Naive B cell (primary cell): ENCODE measurements around the gene OTUD7B. TPM values are rescaled to one million over a fixed set of nuclear protein-coding genes. Genes with fewer than 3 reads are reported as not detected.
A peak's percentile ranks its signal among the peaks of the same experiment; 100 is the strongest.

Experiments used
- ATAC-seq, 2 donors: fragments of 150-1000 bp; cut with Tn5 transposase; 2 replicates each; pipeline ENCODE4 v1.10.0; 2021; ENCODE audit warnings: low read depth in 2 of 2, mild to moderate bottlenecking in 2 of 2, moderate library complexity in 2 of 2
- DNase-seq: peaks from one replicate; pipeline ENCODE4 v3.0.0; 2022
- H3K27ac Mint-ChIP-seq, 6 donors: one replicate each; pipeline ENCODE4 v1.8.0; 2020 to 2022; ENCODE audit warnings: mild to moderate bottlenecking in 6 of 6, mixed read lengths in 6 of 6, moderate library complexity in 5 of 6, inconsistent platforms in 2 of 6
- H3K27me3 Mint-ChIP-seq, 3 donors: one replicate each; pipeline ENCODE4 v1.8.0; 2021 to 2022; ENCODE audit warnings: mixed read lengths in 3 of 3, mild to moderate bottlenecking in 1 of 3
- H3K36me3 Mint-ChIP-seq, 2 donors: one replicate each; pipeline ENCODE4 v1.8.0; 2020 to 2022; ENCODE audit warnings: mixed read lengths in 2 of 2, inconsistent platforms in 1 of 2, mild to moderate bottlenecking in 1 of 2
- H3K4me1 Mint-ChIP-seq, 3 donors: one replicate each; pipeline ENCODE4 v1.8.0; 2020 to 2022; ENCODE audit warnings: mixed read lengths in 3 of 3, inconsistent platforms in 1 of 3, mild to moderate bottlenecking in 1 of 3, moderate library complexity in 1 of 3
- H3K4me3 Mint-ChIP-seq, 8 donors: one replicate each; pipeline ENCODE4 v1.8.0; 2020 to 2022; ENCODE audit warnings: mild to moderate bottlenecking in 8 of 8, mixed read lengths in 8 of 8, moderate library complexity in 8 of 8, inconsistent platforms in 2 of 8
- H3K9me3 Mint-ChIP-seq, 7 donors: one replicate each; pipeline ENCODE4 v1.8.0; 2020 to 2022; ENCODE audit warnings: mixed read lengths in 7 of 7, mild to moderate bottlenecking in 5 of 7, inconsistent platforms in 2 of 7, moderate library complexity in 1 of 7
- polyA plus RNA-seq, 6 donors: library from polyadenylated mRNA; unstranded; fragments of 300-500 nt; fragmentation: Illumina TruSeq; gene quantifications; one replicate each; pipeline ENCODE4 v1.2.3, GENCODE V29; 2021; ENCODE audit warnings: low read depth in 6 of 6

The OTUD7B gene
- polyA plus RNA-seq, 6 donors from 2014 or later, result 0.05 to 0.20 TPM; not detected in 4

GRCh38 chr1:149923626-149924025 lies 86.9 kb downstream of the OTUD7B start:
- Mint-ChIP-seq H3K4me1 (peaks cover 40 to 41% (median 41%) of the 10 kb centered on the region in 3 donors), H3K27me3 (peaks cover 3 to 10% (median 4%) of the 10 kb centered on the region in 3 donors), H3K27ac (peak overlapping the region in 1 of 6 donors; percentile 4), H3K4me3 (peak overlapping the region in 2 of 8 donors; percentile 20 to 75), H3K36me3 (peaks cover 24 to 43% of the 10 kb centered on the region in 2 donors), H3K9me3 (no peaks in the 10 kb centered on the region)
- ATAC-seq (no peak), DNase-seq (no peak)

- H3K27me3 Mint-ChIP-seq, result peaks cover 25 to 37% (median 31%) of the 10 kb centered on the region in 3 donors
- peaks cover 0 to 5% of the 10 kb centered on the region in 2 donors for H3K36me3 Mint-ChIP-seq
- peak in 1 of 2 donors; percentile 18 for ATAC-seq
- no peak for DNase-seq
- peaks cover 24 to 29% (median 26%) of the 10 kb centered on the region in 3 donors for H3K4me1 Mint-ChIP-seq
- H3K9me3 Mint-ChIP-seq, result peaks cover 0 to 2% (median 0%) of the 10 kb centered on the region in 7 donors
- peak within 1 kb of the TSS; percentile 39 to 87 (median 72) for H3K4me3 Mint-ChIP-seq
- peak within 1 kb of the TSS in 3 of 6 donors; percentile 7 to 34 (median 15) for H3K27ac Mint-ChIP-seq
Measured at GRCh38 chr1:149917571-149918144, 92.9 kb downstream of the OTUD7B start, which contains the start of gene SV2A. TSS of gene SV2A (minus strand) at chr1:149917844. CDS start at chr1:149913840, 4,004 bp downstream.

GRCh38 chr1:149916898-149917252 lies 93.7 kb downstream of the OTUD7B start:
- Mint-ChIP-seq H3K36me3 (no peaks in the 10 kb centered on the region), H3K27ac (peak overlapping the region in 3 of 6 donors; percentile 7 to 34 (median 15)), H3K27me3 (peaks cover 25 to 37% (median 37%) of the 10 kb centered on the region in 3 donors), H3K9me3 (peaks cover 0 to 2% (median 0%) of the 10 kb centered on the region in 7 donors), H3K4me3 (peak overlapping the region in 6 of 8 donors; percentile 59 to 87 (median 72)), H3K4me1 (peaks cover 24 to 29% (median 26%) of the 10 kb centered on the region in 3 donors)
- ATAC-seq, result peak in 1 of 2 donors; percentile 32
- DNase-seq, result no peak

GRCh38 chr1:149916193-149916897 lies 94.2 kb downstream of the OTUD7B start:
- Mint-ChIP-seq H3K4me3 (peak overlapping the region in 7 of 8 donors; percentile 44 to 87 (median 60)), H3K27ac (peak overlapping the region in 3 of 6 donors; percentile 36 to 80 (median 57)), H3K4me1 (peaks cover 24 to 29% (median 26%) of the 10 kb centered on the region in 3 donors), H3K27me3 (peaks cover 25 to 38% (median 37%) of the 10 kb centered on the region in 3 donors), H3K9me3 (peaks cover 0 to 2% (median 0%) of the 10 kb centered on the region in 7 donors), H3K36me3 (no peaks in the 10 kb centered on the region)
- peak; percentile 16 to 35 for ATAC-seq
- DNase-seq, result no peak

- no peak for ATAC-seq
- Mint-ChIP-seq H3K36me3 (peaks cover 0 to 7% of the 10 kb centered on the region in 2 donors), H3K27me3 (peaks cover 25 to 45% (median 37%) of the 10 kb centered on the region in 3 donors), H3K4me1 (peaks cover 24 to 29% (median 26%) of the 10 kb centered on the region in 3 donors), H3K4me3 (peak overlapping the region in 5 of 8 donors; percentile 14 to 69 (median 59)), H3K9me3 (peaks cover 0 to 2% (median 0%) of the 10 kb centered on the region in 7 donors), H3K27ac (peak overlapping the region in 1 of 6 donors; percentile 80)
- no peak for DNase-seq
Measured at GRCh38 chr1:149915429-149916192, 94.9 kb downstream of the OTUD7B start.

GRCh38 chr1:149914545-149914944 lies 96.0 kb downstream of the OTUD7B start:
- peaks cover 0 to 7% of the 10 kb centered on the region in 2 donors for H3K36me3 Mint-ChIP-seq
- peaks cover 24 to 29% (median 26%) of the 10 kb centered on the region in 3 donors for H3K4me1 Mint-ChIP-seq

GRCh38 chr1:149906570-149907075 lies 103.9 kb downstream of the OTUD7B start:
- peaks cover 0 to 34% (median 27%) of the 10 kb centered on the region in 3 donors for H3K27me3 Mint-ChIP-seq
- no peaks in the 10 kb centered on the region for H3K9me3 Mint-ChIP-seq
- H3K36me3 Mint-ChIP-seq, result peaks cover 4 to 7% of the 10 kb centered on the region in 2 donors
- H3K4me3 Mint-ChIP-seq, result no peak overlapping the region
- H3K4me1 Mint-ChIP-seq, result peaks cover 0 to 2% (median 0%) of the 10 kb centered on the region in 3 donors
- H3K27ac Mint-ChIP-seq, result peak overlapping the region in 1 of 6 donors; percentile 22
- ATAC-seq (no peak), DNase-seq (no peak)

More at GRCh38 chr1:149914545-149914944, 96.0 kb downstream of the OTUD7B start:
- Mint-ChIP-seq H3K9me3 (peaks cover 0 to 2% (median 0%) of the 10 kb centered on the region in 7 donors), H3K4me3 (no peak overlapping the region), H3K27ac (no peak overlapping the region), H3K27me3 (peaks cover 22 to 54% (median 37%) of the 10 kb centered on the region in 3 donors)
- DNase-seq (no peak), ATAC-seq (no peak)

- Mint-ChIP-seq H3K4me1 (peaks cover 9 to 21% (median 17%) of the 10 kb centered on the region in 3 donors), H3K9me3 (peaks cover 0 to 4% (median 1%) of the 10 kb centered on the region in 7 donors), H3K27ac (no peak overlapping the region), H3K4me3 (peak overlapping the region in 1 of 8 donors; percentile 51), H3K27me3 (peaks cover 0 to 22% (median 13%) of the 10 kb centered on the region in 3 donors), H3K36me3 (peaks cover 0 to 4% of the 10 kb centered on the region in 2 donors)
- no peak for DNase-seq
- no peak for ATAC-seq
Measured at GRCh38 chr1:149903836-149904491, 106.6 kb downstream of the OTUD7B start.

GRCh38 chr1:149899460-149900284 lies 110.9 kb downstream of the OTUD7B start, which contains the start of gene BOLA1:
TSS of gene BOLA1 (plus strand) at chr1:149899568. CDS start at chr1:149900060, 492 bp downstream.
- peaks cover 0 to 5% (median 2%) of the 10 kb centered on the region in 7 donors for H3K9me3 Mint-ChIP-seq
- peaks cover 0 to 4% of the 10 kb centered on the region in 2 donors for H3K36me3 Mint-ChIP-seq
- peak within 1 kb of the TSS; percentile 84 to 96 (median 92) for H3K27ac Mint-ChIP-seq
- ATAC-seq, result peak; percentile 100
- H3K4me1 Mint-ChIP-seq, result peaks cover 9 to 21% (median 19%) of the 10 kb centered on the region in 3 donors
- H3K27me3 Mint-ChIP-seq, result peaks cover 0 to 4% (median 0%) of the 10 kb centered on the region in 3 donors
- peak; percentile 74 for DNase-seq
- peak within 1 kb of the TSS; percentile 85 to 99 (median 94) for H3K4me3 Mint-ChIP-seq

GRCh38 chr1:149896575-149896974 lies 114.0 kb downstream of the OTUD7B start:
- DNase-seq, result no peak
- Mint-ChIP-seq H3K4me1 (peaks cover 9 to 21% (median 19%) of the 10 kb centered on the region in 3 donors), H3K36me3 (no peaks in the 10 kb centered on the region), H3K27ac (peak overlapping the region in 1 of 6 donors; percentile 4), H3K27me3 (peaks cover 0 to 4% (median 0%) of the 10 kb centered on the region in 3 donors), H3K4me3 (peak overlapping the region in 1 of 8 donors; percentile 5), H3K9me3 (peaks cover 0 to 5% (median 2%) of the 10 kb centered on the region in 7 donors)
- ATAC-seq, result no peak

- DNase-seq (no peak), ATAC-seq (no peak)
- H3K4me1 Mint-ChIP-seq, result peaks cover 0 to 1% (median 0%) of the 10 kb centered on the region in 3 donors
- H3K9me3 Mint-ChIP-seq, result peaks cover 0 to 3% (median 0%) of the 10 kb centered on the region in 7 donors
- no peak overlapping the region for H3K27ac Mint-ChIP-seq
- H3K36me3 Mint-ChIP-seq, result no peaks in the 10 kb centered on the region
- no peak overlapping the region for H3K4me3 Mint-ChIP-seq
- no peaks in the 10 kb centered on the region for H3K27me3 Mint-ChIP-seq
Measured at GRCh38 chr1:149888999-149889289, 121.6 kb downstream of the OTUD7B start.
